Activated CD4-positive, alpha-beta T cell treated with anti-CD3 and anti-CD28 coated beads for 24 hours (primary cell): ENCODE results near the gene UGT2B11.
"Not testable (repeated sequence)": the region's sequence is repeated elsewhere in the genome, so short reads cannot be mapped to it uniquely, and the experiment has no call there.

Experiments used
- DNase-seq, 2 donors: peaks; one replicate each; pipeline ENCODE4 v3.0.0-alpha.2; 2020; ENCODE audit warnings: low read depth in 2 of 2

The UGT2B11 gene

DNA sequence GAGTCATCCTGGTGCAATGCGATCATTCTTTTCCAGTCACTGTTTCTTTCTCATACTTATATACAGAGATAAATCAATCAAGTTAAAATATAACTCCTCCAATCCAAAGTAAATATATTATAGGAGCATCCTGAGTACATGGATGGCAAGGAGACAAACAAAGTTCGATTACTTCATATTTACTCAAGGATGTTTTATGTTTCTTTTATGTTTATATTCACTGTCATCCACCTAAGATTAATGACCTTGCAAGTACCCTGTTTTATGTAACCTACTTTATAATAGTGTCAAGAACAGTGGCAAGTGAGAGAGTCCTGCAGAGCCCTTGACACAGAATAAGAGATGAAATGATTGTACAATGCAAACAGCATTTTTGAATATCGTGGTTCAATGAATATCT lies at the start of gene UGT2B11:
TSS of gene UGT2B11 (minus strand) at position 33 of the 400 bp plus-strand sequence. CDS start at position 7, 26 bp downstream.
- DNase-seq = no peak

DNA sequence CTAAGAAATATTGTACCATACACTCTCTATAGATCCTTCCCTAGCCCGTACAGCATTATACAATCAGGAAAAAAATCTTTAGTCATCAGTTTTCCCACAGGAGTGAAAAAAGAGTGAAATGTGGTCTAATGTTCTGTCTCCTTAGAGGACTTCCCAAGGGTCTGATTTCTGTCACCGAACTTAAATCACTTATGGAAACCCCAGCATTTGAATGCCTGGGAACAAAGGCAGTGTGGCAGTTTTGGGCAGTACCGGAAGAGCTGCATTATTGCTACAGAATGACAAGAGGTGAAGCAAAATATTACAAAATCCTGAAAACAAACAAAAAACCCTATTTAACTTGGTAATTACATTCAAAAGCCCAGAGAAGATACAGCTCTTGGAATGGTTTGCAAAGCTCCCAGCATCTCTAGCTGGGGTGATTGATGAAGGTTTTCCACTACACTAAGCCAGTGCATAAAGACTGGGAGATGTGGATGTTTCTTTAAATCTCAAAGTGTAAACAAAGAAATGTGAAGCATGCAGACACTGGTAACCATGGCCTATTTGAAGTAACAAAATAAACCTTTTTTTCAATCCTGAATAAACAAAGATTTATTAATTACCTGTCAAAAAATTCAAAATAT lies 38.7 kb upstream of the UGT2B11 start:
- not testable (repeated sequence) for DNase-seq

DNA sequence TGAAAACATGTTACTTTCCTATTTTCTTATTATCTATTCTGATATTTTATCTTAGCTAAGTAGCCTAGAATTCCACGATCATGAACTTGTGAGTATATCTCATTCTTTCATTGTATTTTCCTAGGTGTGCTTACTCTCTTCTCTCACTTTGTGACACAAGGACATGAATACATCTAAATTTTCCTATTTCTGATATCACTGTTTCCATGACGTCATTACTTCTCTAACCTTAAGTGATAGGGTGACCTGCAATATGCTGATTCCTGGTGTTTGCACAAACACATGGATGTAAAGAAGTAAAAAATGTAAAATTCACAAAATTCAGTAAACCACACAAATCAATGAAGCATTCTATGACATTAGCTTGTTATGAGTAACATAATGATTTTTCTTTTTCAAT lies 36.3 kb upstream of the UGT2B11 start:
- DNase-seq = not testable (repeated sequence)

DNA sequence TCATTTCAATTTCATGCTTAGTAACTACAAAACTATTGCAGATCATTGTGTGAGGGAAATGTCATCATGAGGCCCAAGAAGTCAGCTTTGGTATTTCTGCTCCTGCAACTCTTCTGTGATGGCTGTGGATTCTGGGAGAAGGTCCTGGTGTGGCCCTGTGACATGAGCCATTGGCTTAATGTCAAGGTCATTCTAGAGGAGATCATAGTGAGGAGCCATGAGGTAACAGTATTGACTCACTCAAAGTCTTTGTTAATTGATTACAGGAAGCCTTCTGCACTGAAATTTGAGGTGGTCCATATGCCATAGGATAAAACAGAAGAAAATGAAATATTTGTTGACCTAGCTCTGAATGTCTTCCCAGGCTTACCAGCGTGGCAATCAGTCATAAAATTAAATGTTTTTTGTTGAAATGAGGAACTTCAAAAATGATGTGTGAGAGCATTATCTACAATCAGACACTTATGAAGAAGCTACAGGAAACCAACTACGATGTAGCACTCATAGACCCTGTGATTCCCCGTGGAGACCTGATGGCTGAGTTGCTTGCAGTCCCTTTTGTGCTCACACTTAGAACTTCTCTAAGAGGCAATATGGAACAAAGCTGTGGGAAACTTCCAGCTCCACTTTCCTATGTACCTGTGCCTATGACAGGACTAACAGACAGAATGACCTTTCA lies 28.2 kb upstream of the UGT2B11 start:
- DNase-seq = not testable (repeated sequence)

DNA sequence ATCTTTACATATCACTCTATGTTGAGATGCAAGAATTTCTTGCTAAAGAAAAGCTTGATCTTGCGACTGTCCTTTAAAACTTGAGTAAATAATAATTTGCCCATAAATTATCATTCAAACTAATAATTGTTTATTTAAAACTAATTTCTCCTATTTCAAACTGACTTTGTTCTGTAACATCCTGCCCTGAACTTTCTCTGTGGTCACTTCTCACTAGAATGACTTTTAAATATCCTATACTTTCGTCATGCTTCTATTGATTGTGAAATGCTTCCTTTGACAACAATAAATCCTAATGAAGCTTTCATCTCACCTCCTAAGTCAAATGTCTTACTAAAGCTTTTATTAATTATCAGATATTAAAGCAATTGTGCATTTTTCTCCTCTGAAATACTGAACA lies 27.2 kb upstream of the UGT2B11 start:
- DNase-seq = not testable (repeated sequence)

DNA sequence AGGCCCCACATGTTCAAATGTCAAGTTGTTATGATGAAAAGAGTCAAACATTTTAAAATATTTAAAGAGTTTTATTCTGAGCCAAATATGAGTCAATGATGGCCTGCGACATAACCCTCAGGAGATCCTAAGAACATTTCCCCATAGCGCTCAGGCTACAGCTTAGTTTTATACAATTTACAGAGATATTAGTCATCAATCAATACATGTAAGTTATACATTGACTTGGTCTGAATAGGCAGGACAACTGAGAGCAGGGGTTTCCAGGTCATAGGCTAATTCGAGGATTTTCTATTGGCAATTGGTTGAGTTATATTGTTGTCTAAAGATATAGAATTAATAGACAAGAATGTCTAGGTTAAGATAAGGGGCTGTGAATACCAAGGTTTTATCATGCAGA lies 26.2 kb upstream of the UGT2B11 start:
- not testable (repeated sequence) for DNase-seq

DNA sequence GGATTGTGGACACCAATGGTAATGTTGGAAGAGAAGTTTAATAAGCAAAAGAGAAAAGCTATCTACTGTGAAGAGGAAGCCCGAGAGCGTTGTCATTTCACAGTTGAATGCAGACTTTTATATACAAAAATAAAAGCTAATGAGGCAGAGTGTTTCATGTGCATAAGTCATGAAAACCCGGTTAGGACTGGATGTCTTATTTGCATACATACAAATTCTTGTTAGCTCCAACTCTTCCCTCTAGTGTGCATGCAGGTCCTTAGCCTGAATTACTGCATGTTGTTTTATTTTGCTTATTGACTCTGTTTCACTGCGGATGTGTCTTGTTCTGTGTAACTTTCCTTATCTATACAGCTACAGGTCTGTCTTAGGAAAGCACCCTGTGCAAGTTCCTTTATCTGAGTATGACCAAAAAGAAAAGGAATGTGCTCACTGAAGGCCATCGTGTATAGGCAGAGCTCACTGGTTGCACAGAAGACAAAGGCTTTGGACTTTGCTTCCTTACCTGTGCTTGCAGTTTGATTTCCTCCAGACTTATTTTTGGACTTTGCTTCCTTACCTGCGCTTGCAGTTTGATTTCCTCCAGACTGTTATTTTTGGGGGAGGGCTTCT lies 25.1 kb upstream of the UGT2B11 start:
- no peak for DNase-seq

DNA sequence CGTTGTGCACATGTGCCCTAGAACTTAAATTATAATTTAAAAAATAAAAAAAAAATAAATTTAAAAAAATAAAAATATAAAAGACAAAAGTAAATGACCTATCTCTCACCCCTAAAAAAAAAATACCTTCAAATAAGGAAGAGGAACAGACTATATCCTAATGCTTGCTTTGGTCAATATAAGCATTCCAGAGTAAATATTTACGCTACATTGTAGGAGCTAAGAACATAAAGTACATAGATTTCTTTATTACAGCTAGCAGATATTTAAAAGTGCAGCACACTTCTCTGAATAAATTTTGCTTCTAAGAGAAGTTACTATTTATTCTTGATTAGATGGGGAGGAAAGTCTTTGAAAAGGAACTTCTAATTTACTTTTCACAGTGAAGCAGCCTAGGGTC lies 24.5 kb upstream of the UGT2B11 start:
- no peak for DNase-seq

DNA sequence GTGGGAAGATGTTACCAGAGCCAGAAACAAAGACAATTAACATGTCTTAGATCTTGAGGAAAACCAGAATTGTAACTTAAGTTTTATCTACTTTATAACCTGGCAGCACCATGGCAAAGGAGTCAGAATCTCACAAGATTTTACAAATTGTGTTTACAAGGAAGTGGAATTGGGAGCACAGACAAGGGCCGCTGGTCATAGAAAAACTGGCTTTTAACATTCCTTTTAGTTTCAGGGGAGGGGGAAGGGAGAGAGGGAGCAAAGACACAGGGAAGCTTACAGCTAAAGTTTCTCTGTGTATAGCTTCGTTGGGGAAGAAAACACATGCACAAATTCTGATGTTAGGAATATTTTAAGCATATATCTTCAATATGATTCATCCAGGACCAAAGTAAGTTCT lies 10.3 kb upstream of the UGT2B11 start:
- DNase-seq = no peak

DNA sequence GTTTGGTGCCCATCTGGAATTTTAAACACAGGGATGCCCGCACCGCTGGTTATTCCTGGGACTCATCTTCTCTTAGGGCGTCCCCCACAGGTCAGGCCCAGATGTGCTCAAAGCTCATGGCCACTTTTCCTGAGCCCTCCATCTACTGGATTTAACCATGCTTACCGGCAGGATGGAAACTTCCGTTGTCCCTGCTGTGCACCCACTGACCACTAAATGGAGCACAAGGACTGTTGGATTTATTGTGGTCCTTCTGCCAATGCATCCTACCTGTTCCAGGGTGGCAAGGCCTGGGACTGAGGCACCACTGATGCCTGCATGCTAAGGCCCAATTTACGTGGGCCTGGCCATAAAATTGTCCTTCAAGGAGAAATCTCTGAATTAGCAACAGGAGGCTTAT lies 8.7 kb upstream of the UGT2B11 start:
- DNase-seq = not testable (repeated sequence)

DNA sequence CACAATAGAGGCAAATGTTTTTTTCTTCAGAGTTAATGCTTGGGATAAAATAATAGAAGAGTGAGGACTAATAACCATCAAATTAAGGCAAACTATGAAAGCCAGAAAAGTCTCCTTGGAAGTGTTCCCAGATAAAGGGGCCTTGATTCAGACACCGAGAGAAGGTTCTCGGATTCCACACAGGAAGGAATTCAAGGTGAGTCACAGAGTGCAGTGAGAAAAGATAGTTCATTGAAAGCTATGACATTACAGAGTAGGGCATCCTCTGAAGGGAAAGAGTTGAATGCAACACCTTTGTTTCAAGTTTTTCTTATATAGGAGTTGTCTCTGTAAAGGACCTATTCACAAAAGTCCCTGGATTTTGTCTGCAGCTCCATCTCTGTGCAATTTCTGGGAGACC lies 3.9 kb upstream of the UGT2B11 start:
- not testable (repeated sequence) for DNase-seq

DNA sequence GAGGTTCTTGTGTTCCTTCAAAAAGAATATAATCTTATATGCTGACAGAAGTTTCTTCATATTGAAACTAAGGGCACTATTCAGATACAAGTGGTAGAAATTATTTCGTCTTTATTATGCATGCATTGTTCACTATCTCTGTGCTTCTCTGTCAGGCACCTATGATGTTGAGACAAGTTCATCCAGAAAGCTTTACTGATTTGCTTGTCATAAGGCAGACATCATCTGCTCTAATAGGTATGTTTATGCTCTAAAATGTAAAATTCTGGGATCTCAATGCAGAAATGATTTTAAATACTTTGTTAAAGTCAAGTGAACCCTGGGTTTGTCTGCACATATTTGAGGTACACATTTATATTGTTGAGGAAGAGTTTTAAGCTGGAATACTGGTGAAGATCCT lies 3.6 kb downstream of the UGT2B11 start:
- DNase-seq = no peak

DNA sequence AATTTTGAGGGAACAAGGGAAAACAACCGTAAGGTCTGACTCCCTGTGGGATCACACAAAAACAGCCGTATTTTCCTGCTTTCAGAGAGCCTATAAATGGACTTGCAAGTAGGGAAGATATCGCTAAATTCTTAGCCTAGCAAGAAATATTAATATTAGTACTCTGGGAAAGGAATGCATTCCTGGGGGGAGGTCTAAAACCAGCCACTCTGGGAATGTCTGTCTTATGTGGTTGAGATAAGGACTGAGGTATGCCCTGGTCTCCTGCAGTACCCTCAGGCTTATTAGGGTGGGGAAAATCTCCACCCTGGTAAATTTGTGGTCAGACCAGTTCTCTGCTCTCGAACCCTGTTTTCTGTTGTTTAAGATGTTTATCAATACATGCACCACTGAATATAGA lies 16.0 kb downstream of the UGT2B11 start:
- DNase-seq = not testable (repeated sequence)

DNA sequence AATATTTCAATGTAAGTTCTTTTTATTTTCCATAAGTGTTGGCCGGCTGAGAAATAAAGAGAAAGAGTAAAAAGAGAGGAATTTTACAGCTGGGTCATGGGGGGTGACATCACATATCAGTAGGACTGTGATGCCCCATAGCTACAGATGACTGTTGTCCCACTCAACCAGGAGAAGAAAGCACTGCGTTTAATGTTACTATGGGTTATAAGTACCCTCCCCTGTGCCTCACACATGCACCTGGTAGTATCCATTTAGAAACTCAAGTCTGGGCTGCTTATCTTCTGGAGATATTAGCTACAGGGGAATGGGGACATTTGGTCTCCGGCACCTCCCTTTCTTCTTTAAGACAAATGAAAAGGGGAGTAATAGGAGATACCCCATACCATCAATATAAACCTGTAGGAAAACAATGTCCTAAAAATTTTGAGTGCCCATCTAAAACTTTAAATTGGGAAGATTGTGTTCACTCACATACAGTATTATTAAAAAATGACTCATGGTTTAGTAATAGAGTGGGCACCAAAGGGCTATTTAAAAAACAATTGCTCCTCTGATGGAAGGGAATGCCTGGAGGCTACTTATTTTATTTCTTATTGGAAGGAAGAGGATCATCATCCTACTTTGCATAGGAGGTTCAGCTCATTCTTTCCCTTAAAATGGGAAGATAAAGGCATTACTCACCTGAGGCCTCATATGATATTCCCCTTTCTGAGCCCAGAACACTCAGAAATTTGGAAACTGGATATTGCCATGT lies 18.2 kb downstream of the UGT2B11 start:
- no peak for DNase-seq

DNA sequence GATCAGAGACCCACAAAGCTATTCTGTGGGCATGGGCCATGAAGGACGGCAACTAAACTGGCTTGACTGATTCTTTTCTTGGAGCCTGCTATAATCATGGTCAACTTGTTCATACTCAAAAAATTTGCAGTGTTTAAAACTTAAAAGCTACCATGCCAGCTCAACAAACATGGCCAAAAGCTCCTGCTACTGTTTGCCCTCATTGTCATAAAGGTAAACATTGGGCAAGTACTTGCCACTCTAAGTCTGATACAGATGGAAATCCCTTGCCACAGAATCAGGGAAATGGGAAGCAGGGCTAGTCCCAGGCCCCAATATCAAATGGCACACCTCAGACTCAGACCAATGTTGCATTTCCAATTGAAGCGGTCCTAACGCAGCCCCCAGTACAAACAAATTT lies 20.4 kb downstream of the UGT2B11 start:
- DNase-seq = no peak

DNA sequence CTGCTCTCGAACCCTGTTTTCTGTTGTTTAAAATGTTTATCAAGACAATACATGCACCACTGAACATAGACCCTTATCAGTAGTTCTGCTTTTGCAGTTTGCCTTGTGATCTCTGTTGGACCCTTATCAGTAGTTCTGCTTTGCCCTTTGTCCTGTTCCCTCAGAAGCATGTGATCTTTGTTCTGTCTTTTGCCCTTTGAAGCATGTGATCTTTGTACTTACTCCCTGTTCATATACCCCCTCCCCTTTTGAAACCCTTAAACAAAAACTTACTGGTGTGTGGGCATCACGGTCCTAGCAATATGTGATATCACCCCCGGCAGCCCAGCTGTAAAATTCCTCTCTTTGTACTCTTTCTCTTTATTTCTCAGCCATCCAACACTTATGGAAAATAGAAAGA lies 22.6 kb downstream of the UGT2B11 start:
- DNase-seq = not testable (repeated sequence)

DNA sequence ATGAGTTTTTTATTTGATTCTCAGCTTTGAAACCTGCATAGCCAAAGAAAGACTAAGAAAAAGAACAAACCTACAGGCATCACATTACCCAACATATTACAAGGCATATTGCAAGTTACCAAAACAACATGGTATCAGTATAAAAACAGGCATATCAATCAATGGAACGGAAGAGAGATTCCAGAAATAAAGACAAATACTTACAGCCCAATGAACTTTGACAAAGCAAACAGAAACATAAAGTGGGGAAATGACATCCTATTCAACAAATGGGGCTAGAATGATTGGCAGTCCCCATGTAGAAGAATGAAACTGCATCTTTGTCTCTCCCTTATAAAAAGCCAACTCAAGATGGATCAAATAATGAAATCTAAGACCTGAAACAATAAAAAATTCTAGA lies 23.9 kb downstream of the UGT2B11 start:
- DNase-seq = not testable (repeated sequence)

DNA sequence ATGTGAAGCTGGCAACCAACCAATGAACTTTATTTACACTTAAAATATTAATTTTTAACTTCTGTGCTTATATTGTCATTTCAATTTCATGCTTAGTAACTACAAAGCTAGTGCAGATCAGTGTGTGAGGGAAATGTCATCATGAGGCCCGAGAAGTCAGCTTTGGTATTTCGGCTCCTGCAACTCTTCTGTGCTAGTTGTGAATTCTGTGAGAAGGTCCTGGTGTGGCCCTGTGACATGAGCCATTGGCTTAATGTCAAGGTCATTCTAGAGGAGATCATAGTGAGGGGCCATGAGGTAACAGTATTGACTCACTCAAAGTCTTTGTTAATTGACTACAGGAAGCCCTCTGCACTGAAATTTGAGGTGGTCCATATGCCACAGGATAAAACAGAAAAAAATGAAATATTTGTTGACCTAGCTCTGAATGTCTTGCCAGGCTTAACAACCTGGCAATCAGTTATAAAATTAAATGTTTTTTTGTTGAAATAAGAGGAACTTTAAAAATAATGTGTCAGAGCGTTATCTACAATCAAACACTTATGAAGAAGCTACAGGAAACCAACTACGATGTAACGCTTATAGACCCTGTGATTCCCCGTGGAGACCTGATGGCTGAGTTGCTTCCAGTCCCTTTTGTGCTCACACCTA lies 32.9 kb downstream of the UGT2B11 start:
- not testable (repeated sequence) for DNase-seq

DNA sequence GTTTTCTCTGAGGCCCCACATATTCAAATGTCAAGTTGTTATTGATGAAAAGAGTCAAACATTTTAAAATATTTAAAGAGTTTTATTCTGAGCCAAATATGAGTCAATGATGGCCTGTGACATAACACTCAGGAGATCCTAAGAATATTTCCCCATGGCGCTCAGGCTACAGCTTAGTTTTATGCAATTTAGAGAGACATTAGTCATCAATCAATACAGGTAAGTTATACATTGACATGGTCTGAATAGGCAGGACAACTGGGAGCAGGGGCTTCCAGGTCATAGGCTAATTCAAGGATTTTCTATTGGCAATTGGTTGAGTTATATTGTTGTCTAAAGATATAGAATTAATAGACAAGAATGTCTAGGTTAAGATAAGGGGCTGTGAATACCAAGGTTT lies 34.7 kb downstream of the UGT2B11 start:
- not testable (repeated sequence) for DNase-seq

DNA sequence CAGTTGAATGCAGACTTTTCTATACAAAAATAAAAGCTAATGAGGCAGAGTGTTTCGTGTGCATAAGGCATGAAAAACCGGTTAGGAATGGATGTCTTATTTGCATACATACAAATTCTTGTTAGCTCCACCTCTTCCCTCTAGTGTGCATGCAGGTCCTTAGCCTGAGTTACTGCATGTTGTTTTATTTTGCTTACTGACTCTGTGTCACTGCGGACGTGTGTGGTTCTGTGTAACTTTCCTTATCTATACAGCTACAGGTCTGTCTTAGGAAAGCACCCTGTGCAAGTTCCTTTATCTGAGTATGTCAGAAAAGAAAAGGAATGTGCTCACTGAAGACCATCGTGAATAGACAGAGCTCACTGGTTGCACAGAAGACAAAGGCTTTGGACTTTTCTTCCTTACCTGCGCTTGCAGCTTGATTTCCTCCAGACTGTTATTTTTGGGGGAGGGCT lies 35.8 kb downstream of the UGT2B11 start:
- DNase-seq = not testable (repeated sequence)

DNA sequence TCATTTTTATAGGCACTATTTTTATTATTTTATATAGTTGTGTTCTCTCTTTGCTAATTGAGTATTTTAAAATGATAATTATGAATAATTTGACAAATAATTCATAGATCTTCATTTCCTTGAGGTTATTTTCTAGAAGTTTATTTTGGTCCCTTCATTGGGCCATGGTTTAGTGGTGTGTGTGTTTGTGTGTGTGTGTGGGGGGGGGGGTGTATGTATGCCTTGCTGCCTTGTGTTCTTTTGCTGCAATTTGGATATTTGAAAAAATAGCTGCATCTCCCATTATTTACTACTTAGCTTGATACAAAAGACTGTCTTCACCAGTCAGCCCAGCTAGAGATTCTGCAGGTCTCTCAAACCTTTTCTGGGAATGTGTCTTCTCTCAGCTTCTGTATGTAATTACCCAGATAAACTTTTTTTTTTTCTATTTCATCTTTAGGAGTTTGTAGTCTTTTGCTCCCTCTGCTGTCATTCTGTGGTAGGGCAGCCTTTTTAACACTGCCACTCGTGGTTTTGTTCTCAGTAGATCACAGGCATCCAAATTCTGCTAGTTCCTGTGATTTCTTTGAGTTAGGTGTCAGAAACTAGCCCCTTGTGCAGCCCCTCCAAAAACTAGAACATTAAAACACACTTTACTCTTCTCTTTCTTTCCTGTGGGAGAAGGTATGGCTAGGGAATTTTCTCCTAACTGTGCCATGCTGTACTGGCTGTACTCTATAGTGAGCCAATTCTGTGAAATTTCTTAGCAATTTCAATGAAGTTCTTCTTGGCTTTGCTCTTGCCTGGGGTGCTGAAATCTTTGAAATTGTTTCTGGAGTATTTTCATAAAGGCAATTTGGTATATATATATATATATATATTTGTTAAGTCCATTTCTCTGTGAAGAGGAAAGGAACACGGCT lies 44.1 kb downstream of the UGT2B11 start:
- not testable (repeated sequence) for DNase-seq
